ENCODE data around the gene PRR20B.
"Not testable (repeated sequence)": the region's sequence is repeated elsewhere in the genome, so short reads cannot be mapped to it uniquely, and the experiment has no call there.

PRR20B gene

DNA sequence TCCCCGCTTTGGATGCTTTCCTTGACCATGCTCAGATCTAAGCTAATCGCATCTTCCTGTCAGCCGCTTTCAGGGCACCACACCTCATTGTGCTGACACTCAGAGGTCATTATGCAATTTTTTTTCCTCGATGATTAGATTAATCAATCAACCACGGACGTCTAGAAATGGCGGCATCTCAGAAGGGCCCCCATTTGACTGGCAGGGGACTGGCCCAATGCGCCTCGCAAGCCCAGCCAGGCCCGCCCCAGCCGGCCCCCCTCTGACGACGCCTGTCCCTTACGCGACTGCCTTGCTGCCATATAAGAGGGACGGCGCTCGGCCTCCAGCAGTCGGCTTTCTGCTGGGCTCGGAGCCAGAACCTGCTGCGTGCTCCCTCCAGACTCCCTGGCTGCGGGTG lies at the start of gene PRR20B:
Gene PRR20B (plus strand): TSS at position 301 of the 400 bp plus-strand sequence. CDS start 387 bp downstream, outside the sequence.
- DNase-seq = not testable (repeated sequence)

DNA sequence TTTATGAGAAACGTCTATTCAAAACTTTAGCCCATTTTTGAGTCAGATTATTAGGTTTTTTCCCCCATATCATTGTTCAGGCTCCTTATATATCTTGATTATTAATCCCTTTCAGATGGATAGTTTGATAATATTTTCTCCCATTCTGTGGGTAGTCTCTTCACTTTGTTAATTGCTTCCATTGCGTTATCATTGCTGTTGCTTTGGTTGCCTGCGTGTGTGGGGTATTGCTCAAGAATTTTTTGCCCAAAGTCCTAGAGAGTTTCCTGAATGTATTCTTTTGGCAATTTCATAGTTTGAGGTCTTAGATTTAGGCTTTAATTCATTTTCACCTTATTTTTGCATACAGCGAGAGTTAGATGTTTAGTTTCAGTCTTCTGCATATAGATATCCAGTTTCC lies 32.3 kb upstream of the PRR20B start:
- no peak for DNase-seq

- no peak for DNase-seq
Observed at GRCh38 chr13:57123681-57124080, 23.6 kb upstream of the PRR20B start.

GRCh38 chr13:57128909-57129308 lies 18.4 kb upstream of the PRR20B start:
- no peak for DNase-seq

GRCh38 chr13:57136093-57136492 lies 11.2 kb upstream of the PRR20B start:
- DNase-seq = no peak

DNA sequence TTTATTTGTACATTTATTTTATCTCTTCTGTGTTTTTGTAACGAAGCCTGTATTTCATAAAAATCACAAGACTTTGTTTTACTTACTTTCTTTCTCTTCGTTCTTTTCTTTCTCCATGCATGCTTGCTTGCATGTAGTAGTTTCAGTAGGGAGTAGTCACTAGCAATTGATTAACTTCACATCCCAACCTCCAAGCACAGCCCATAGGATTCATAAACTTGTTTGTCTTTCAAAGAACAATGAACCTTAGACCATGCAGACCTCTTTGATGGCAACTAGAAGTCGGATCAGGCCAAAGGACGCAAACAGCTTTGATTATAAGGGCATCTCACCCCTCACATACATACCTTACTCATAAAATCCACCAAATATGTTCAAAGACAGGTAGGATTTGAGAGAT lies 9.7 kb upstream of the PRR20B start:
- DNase-seq = no peak

DNA sequence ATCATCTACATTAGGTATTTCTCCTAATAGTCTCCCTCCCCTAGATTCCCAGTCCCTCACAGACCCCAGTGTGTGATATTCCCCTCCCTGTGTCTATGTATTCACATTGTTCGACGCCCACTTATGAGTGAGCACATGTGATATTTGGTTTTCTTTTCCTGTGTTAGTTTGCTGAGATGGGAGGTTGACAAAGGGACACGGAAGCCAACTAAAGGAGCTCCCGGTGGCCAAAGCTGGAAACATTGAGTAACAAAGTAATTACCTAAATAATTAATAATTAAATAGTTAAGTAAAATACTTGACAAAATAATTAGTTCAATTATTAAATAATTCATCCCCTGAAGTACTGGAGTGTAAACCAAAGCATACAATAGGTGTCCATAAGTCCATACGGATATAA lies 8.3 kb upstream of the PRR20B start:
- no peak for DNase-seq

GRCh38 chr13:57139781-57140180 lies 7.5 kb upstream of the PRR20B start:
- DNase-seq = not testable (repeated sequence)

DNA sequence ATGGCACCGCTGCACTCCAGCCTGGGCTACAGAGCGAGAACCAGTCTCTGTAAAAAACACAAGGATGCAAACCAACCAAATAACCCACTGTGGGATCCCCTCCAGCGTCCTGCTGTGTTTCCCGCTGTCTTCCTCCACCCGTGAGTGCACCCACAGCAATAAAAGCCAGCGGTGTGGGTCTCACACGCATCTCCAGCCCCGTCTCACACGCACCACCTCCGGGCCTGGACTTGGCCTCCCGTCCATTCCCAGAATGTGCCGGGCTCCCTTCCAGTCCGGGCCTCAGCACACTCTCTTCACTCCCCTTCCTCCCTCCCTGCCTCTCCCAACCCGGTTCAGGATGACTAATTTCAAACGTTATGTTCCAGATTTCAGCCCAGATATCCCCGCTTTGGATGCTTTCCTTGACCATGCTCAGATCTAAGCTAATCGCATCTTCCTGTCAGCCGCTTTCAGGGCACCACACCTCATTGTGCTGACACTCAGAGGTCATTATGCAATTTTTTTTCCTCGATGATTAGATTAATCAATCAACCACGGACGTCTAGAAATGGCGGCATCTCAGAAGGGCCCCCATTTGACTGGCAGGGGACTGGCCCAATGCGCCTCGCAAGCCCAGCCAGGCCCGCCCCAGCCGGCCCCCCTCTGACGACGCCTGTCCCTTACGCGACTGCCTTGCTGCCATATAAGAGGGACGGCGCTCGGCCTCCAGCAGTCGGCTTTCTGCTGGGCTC lies 6.9 kb upstream of the PRR20B start, which contains the start of gene PRR20A:
Gene PRR20A (plus strand): TSS at position 684 of the 734 bp plus-strand sequence. CDS start 387 bp downstream, outside the sequence.
- not testable (repeated sequence) for DNase-seq

DNA sequence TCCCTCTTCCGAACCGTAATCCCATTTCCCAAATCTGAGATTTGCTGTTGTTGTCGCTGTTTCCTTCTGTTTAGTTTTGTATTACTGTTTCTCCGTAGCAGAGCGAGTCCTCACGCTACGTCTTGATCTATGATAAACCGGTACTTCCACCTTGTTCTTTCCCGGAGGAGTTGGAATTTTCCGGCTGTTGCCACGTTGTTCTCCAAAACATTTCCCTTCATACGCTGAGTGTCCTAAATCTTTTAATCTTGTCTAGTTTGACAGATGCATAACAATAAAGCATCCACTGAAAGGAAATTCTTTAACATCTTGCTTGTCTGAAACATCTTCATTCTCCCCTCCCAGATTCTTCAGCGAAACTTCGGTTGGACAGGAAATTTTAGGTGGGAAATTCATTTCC lies 818 bp downstream of the PRR20B start:
- not testable (repeated sequence) for DNase-seq

DNA sequence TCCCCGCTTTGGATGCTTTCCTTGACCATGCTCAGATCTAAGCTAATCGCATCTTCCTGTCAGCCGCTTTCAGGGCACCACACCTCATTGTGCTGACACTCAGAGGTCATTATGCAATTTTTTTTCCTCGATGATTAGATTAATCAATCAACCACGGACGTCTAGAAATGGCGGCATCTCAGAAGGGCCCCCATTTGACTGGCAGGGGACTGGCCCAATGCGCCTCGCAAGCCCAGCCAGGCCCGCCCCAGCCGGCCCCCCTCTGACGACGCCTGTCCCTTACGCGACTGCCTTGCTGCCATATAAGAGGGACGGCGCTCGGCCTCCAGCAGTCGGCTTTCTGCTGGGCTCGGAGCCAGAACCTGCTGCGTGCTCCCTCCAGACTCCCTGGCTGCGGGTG lies 6.5 kb downstream of the PRR20B start, which contains the start of gene PRR20C:
Gene PRR20C (plus strand): TSS at position 301 of the 400 bp plus-strand sequence. CDS start 387 bp downstream, outside the sequence.
- DNase-seq = not testable (repeated sequence)

- DNase-seq = not testable (repeated sequence)
Observed at GRCh38 chr13:57160332-57160731, 13.0 kb downstream of the PRR20B start, which contains the start of gene PRR20D. PRR20D (plus strand) TSS chr13:57160632; CDS start chr13:57161019, 387 bp downstream.

DNA sequence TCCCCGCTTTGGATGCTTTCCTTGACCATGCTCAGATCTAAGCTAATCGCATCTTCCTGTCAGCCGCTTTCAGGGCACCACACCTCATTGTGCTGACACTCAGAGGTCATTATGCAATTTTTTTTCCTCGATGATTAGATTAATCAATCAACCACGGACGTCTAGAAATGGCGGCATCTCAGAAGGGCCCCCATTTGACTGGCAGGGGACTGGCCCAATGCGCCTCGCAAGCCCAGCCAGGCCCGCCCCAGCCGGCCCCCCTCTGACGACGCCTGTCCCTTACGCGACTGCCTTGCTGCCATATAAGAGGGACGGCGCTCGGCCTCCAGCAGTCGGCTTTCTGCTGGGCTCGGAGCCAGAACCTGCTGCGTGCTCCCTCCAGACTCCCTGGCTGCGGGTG lies 19.6 kb downstream of the PRR20B start, which contains the start of gene PRR20E:
Gene PRR20E (plus strand): TSS at position 301 of the 400 bp plus-strand sequence. CDS start 387 bp downstream, outside the sequence.
- DNase-seq = not testable (repeated sequence)

DNA sequence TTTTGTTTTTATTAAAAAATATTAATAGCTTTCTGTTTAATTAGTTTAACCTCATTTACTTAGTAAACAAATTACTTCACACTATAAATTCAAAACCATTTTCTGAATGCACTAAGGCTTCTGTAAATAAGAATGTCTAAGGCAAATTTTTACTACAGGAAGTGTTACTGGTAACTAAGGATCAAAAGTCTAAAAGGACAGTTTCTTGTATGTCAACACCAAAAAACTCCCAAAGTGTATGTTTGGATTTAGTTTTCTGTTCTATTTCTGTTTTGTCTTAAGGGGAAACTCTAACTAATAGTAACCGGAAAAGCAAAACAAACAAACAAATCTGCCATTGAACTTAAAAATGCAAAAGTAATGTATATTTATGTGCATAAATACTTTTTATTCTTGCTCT lies 44.4 kb downstream of the PRR20B start:
- DNase-seq = no peak

Measured in activated CD4-positive, alpha-beta T cell treated with anti-CD3 and anti-CD28 coated beads for 48 hours (primary cell).